T-helper 1 cell treated with Interleukin-12 subunit alpha and Interleukin-12 subunit beta and Interleukin-4 antibody, amounts not matched to agents 30 ng/mL and 1 ng/mL, for 36 hours (primary cell): ENCODE measurements around the gene KBTBD12. TPM values are rescaled to one million over a fixed set of nuclear protein-coding genes. Genes with fewer than 3 reads are reported as not detected.
"Not testable (repeated sequence)": the region's sequence is repeated elsewhere in the genome, so short reads cannot be mapped to it uniquely, and the experiment has no call there.

Source experiments
- intact Hi-C: fragments of 100-400 bp; cut with micrococcal nuclease; formaldehyde crosslinking; loops from one replicate; pipeline ENCODE4 v1.15.1; 2024
- total RNA-seq: library from RNA; stranded (reverse); gene quantifications from 2 replicates; pipeline ENCODE4 v1.2.3, GENCODE V29; 2022

KBTBD12 gene
- not detected in 2 replicates for total RNA-seq

- intact Hi-C loops, result no loop called here
These were observed at the start of gene KBTBD12 for GRCh38 chr3:127915115-127915936. Gene KBTBD12, plus strand, starts transcription at chr3:127915232. Its CDS starts 7,830 bp downstream, at chr3:127923062.

- intact Hi-C loops, result no loop called here
These were observed 49.1 kb upstream of the KBTBD12 start for GRCh38 chr3:127865941-127866340.

- intact Hi-C loops, result no loop called here
These were observed 47.6 kb upstream of the KBTBD12 start for GRCh38 chr3:127867412-127867811.

GRCh38 chr3:127867986-127868385, 47.0 kb upstream of the KBTBD12 start:
- intact Hi-C loops, result no loop called here

GRCh38 chr3:127870156-127870555, 44.9 kb upstream of the KBTBD12 start:
- intact Hi-C loops, result no loop called here

GRCh38 chr3:127874097-127874496, 40.9 kb upstream of the KBTBD12 start:
- intact Hi-C loops, result not testable (repeated sequence)

- intact Hi-C loops, result no loop called here
These were observed 33.4 kb upstream of the KBTBD12 start for GRCh38 chr3:127881586-127881985.

GRCh38 chr3:127884041-127884440, 31.0 kb upstream of the KBTBD12 start:
- intact Hi-C loops, result no loop called here

- intact Hi-C loops, result no loop called here
These were observed 28.6 kb upstream of the KBTBD12 start for GRCh38 chr3:127886231-127886955.

- intact Hi-C loops, result no loop called here
These were observed 28.1 kb upstream of the KBTBD12 start for GRCh38 chr3:127886956-127887231.

- intact Hi-C loops, result no loop called here
These were observed 27.7 kb upstream of the KBTBD12 start for GRCh38 chr3:127887321-127887720.

- intact Hi-C loops, result no loop called here
These were observed 26.9 kb upstream of the KBTBD12 start for GRCh38 chr3:127888156-127888555.

- intact Hi-C loops, result no loop called here
These were observed 26.4 kb upstream of the KBTBD12 start for GRCh38 chr3:127888564-127889107.

GRCh38 chr3:127889461-127889863, 25.6 kb upstream of the KBTBD12 start:
- intact Hi-C loops, result no loop called here

GRCh38 chr3:127889976-127890650, 24.9 kb upstream of the KBTBD12 start:
- intact Hi-C loops, result no loop called here

GRCh38 chr3:127890651-127891290, 24.3 kb upstream of the KBTBD12 start:
- intact Hi-C loops, result not testable (repeated sequence)

GRCh38 chr3:127894481-127894880, 20.6 kb upstream of the KBTBD12 start:
- intact Hi-C loops, result no loop called here

GRCh38 chr3:127899200-127899599, 15.8 kb upstream of the KBTBD12 start:
- intact Hi-C loops, result no loop called here

GRCh38 chr3:127899766-127900165, 15.3 kb upstream of the KBTBD12 start:
- intact Hi-C loops, result no loop called here

GRCh38 chr3:127900536-127900935, 14.5 kb upstream of the KBTBD12 start:
- intact Hi-C loops, result no loop called here

GRCh38 chr3:127902486-127902885, 12.5 kb upstream of the KBTBD12 start:
- intact Hi-C loops, result no loop called here
